H1 (cell line): Measurements from ENCODE around the gene DPYD. TPM values are rescaled to one million over a fixed set of nuclear protein-coding genes. Genes with fewer than 3 reads are reported as not detected.

ENCODE experiments used
- CTCF ChIA-PET: fragments of 300-600 bp; sonication (Branson Sonifier 250); formaldehyde crosslinking; loops from one replicate; lab custom pipeline; 2021; ENCODE audit not compliant: partially characterized antibody; lab: Charles Lee
- POLR2A ChIA-PET: fragments of 300-600 bp; sonication (Branson Sonifier 250); formaldehyde crosslinking; loops from one replicate; lab custom pipeline; 2021; ENCODE audit warnings: inconsistent platforms; ENCODE audit not compliant: partially characterized antibody; lab: Charles Lee
- DNase-seq, 2 experiments: peaks; one replicate each; pipeline versions ENCODE4 v3.0.0 to v3.0.0-alpha.2; 2010 to 2022; ENCODE audit warnings: low spot score in 2 of 2, low read depth in 1 of 2, mixed read lengths in 1 of 2
- FAIRE-seq: peaks from 2 replicates; lab custom pipeline; 2011; peaks lifted over from hg19 to GRCh38; lab: Jason Lieb, UNC
- H2AFZ ChIP-seq: 2 replicates; pipeline ENCODE4 v1.8.1; 2012; ENCODE audit warnings: low read length, inconsistent platforms
- H2AK5ac ChIP-seq: 2 replicates; pipeline ENCODE4 v1.6.1; 2013; ENCODE audit warnings: low read depth, low read length
- H2BK120ac ChIP-seq: replicated peaks from 2 replicates; pipeline ENCODE3; 2013; ENCODE audit warnings: low read depth, low read length, inconsistent platforms
- H2BK12ac ChIP-seq: 2 replicates; pipeline ENCODE4 v1.6.1; 2013; ENCODE audit warnings: low read depth, low read length
- H2BK15ac ChIP-seq: 2 replicates; pipeline ENCODE4 v1.6.1; 2013; ENCODE audit warnings: low read length
- H2BK20ac ChIP-seq: 2 replicates; pipeline ENCODE4 v1.6.1; 2013; ENCODE audit warnings: low read length
- H2BK5ac ChIP-seq: 2 replicates; pipeline ENCODE4 v1.6.1; 2013; ENCODE audit warnings: low read depth, low read length
- H3K14ac ChIP-seq: 2 replicates; pipeline ENCODE4 v1.6.1; 2013; ENCODE audit warnings: inconsistent platforms; ENCODE audit not compliant: insufficient read length
- H3K18ac ChIP-seq: 2 replicates; pipeline ENCODE4 v1.6.1; 2013; ENCODE audit warnings: low read length; ENCODE audit errors: extremely low read depth
- H3K23ac ChIP-seq: 2 replicates; pipeline ENCODE4 v1.6.1; 2013; ENCODE audit warnings: inconsistent platforms; ENCODE audit not compliant: insufficient read length
- H3K23me2 ChIP-seq: 2 replicates; pipeline ENCODE4 v1.6.1; 2013; ENCODE audit warnings: low read depth, low read length
- H3K27ac ChIP-seq: 2 replicates; pipeline ENCODE4 v1.6.1; 2011; ENCODE audit warnings: low read depth, low read length, inconsistent platforms
- H3K27me3 ChIP-seq, 4 experiments: replicated peaks in 1 of 4; 1 replicate in 1 of 4; 2 replicates in 3 of 4; pipeline versions ENCODE4 v1.6.1 to v1.8.1; 2011 to 2013; ENCODE audit warnings: low read length in 3 of 4, mild to moderate bottlenecking in 3 of 4, inconsistent platforms in 2 of 4, mixed read lengths in 2 of 4, moderate library complexity in 1 of 4; ENCODE audit not compliant: control insufficient read depth in 3 of 4, insufficient read depth in 3 of 4; ENCODE audit errors: extremely low read depth in 1 of 4
- H3K36me3 ChIP-seq, 4 experiments: 2 replicates each; pipeline versions ENCODE4 v1.6.1 to v1.8.1; 2011 to 2013; ENCODE audit warnings: mild to moderate bottlenecking in 4 of 4, low read length in 3 of 4, moderate library complexity in 2 of 4, control low read depth in 1 of 4, inconsistent platforms in 1 of 4; ENCODE audit not compliant: insufficient read depth in 4 of 4, control insufficient read depth in 2 of 4
- H3K4ac ChIP-seq: replicated peaks from 2 replicates; pipeline ENCODE3; 2013; ENCODE audit warnings: low read length, low read depth, mixed read lengths, inconsistent platforms; ENCODE audit not compliant: insufficient read length
- H3K4me1 ChIP-seq, 4 experiments: replicated peaks in 1 of 4; 1 replicate in 1 of 4; 2 replicates in 3 of 4; pipeline versions ENCODE4 v1.6.1 to v1.8.1; 2011 to 2013; ENCODE audit warnings: low read length in 3 of 4, inconsistent platforms in 2 of 4, mixed read lengths in 1 of 4; ENCODE audit not compliant: insufficient read depth in 4 of 4, control insufficient read depth in 3 of 4
- H3K4me2 ChIP-seq, 2 experiments: 2 replicates each; pipeline versions ENCODE4 v1.6.1 to v1.8.1; 2011 to 2013; ENCODE audit warnings: low read depth in 2 of 2, low read length in 2 of 2, control low read depth in 1 of 2, inconsistent platforms in 1 of 2, mild to moderate bottlenecking in 1 of 2; ENCODE audit not compliant: insufficient read depth in 1 of 2
- H3K4me3 ChIP-seq, 4 experiments: fragments of 200-600, 300-600 bp in 1 of 4; sonication (generic), shearing (Covaris generic), sonication (Bioruptor Twin) in 1 of 4; 2 replicates each; pipeline versions ENCODE4 v1.5.1 to v1.8.1; 2011 to 2016; ENCODE audit warnings: low read length in 4 of 4, low read depth in 3 of 4, control low read depth in 2 of 4, inconsistent platforms in 2 of 4, mild to moderate bottlenecking in 2 of 4, mixed read lengths in 1 of 4, moderate library complexity in 1 of 4; ENCODE audit not compliant: insufficient read depth in 2 of 4; ENCODE audit errors: extremely low read depth in 1 of 4
- H3K56ac ChIP-seq: replicated peaks from 2 replicates; pipeline ENCODE3; 2013; ENCODE audit warnings: low read depth, mild to moderate bottlenecking, mixed read lengths, low read length, inconsistent platforms; ENCODE audit not compliant: insufficient read length
- H3K79me1 ChIP-seq: 2 replicates; pipeline ENCODE4 v1.6.1; 2013; ENCODE audit warnings: low read depth, low read length, control low read depth
- H3K79me2 ChIP-seq, 2 experiments: 2 replicates each; pipeline versions ENCODE4 v1.6.1 to v1.8.1; 2012 to 2013; ENCODE audit warnings: low read length in 2 of 2, mild to moderate bottlenecking in 2 of 2, inconsistent platforms in 1 of 2; ENCODE audit not compliant: insufficient read depth in 2 of 2, control insufficient read depth in 1 of 2
- H3K9ac ChIP-seq, 4 experiments: replicated peaks in 1 of 4; 1 replicate in 1 of 4; 2 replicates in 3 of 4; pipeline versions ENCODE4 v1.6.1 to v1.8.1; 2011 to 2013; ENCODE audit warnings: low read depth in 3 of 4, low read length in 3 of 4, control low read depth in 2 of 4, mild to moderate bottlenecking in 2 of 4, moderate library complexity in 2 of 4, inconsistent platforms in 1 of 4; ENCODE audit errors: extremely low read depth in 1 of 4
- H3K9me3 ChIP-seq, 2 experiments: 2 replicates each; pipeline versions ENCODE4 v1.6.1 to v1.8.1; 2012 to 2013; ENCODE audit warnings: mild to moderate bottlenecking in 2 of 2, moderate library complexity in 2 of 2, control low read depth in 1 of 2, inconsistent platforms in 1 of 2, low read depth in 1 of 2, low read length in 1 of 2, mixed read lengths in 1 of 2; ENCODE audit not compliant: insufficient read depth in 2 of 2
- H4K20me1 ChIP-seq, 2 experiments: replicated peaks in 1 of 2; 2 replicates each; pipeline versions ENCODE3 to v1.8.1; 2011 to 2013; ENCODE audit warnings: inconsistent platforms in 2 of 2, low read length in 2 of 2, mild to moderate bottlenecking in 1 of 2; ENCODE audit not compliant: insufficient read depth in 2 of 2, control insufficient read depth in 1 of 2
- H4K5ac ChIP-seq: 2 replicates; pipeline ENCODE4 v1.6.1; 2013; ENCODE audit warnings: low read length, low read depth, mixed read lengths, inconsistent platforms; ENCODE audit not compliant: insufficient read length
- H4K8ac ChIP-seq: 2 replicates; pipeline ENCODE4 v1.8.0; 2013; ENCODE audit warnings: mild to moderate bottlenecking, moderate library complexity, low read length, inconsistent platforms; ENCODE audit not compliant: insufficient read depth; ENCODE audit errors: extremely low read depth
- H4K91ac ChIP-seq: replicated peaks from 2 replicates; pipeline ENCODE3; 2013; ENCODE audit warnings: low read length, mixed read lengths, inconsistent platforms; ENCODE audit not compliant: insufficient read length
- BRCA1 ChIP-seq: IDR thresholded peaks from 2 replicates; pipeline ENCODE4 v1.6.1; 2012; ENCODE audit warnings: low read depth, low read length, improper control_type of control experiment
- CREB1 ChIP-seq: IDR thresholded peaks from 2 replicates; pipeline ENCODE4 v1.6.1; 2012; ENCODE audit warnings: inconsistent platforms
- EZH2 ChIP-seq: fragments of 200-600 bp; sonication (generic); IDR thresholded peaks from 2 replicates; pipeline ENCODE4 v1.7.1; 2012; ENCODE audit warnings: low read depth, mild to moderate bottlenecking, moderate library complexity, low read length, inconsistent platforms; ENCODE audit not compliant: severe bottlenecking
- FOSL1 ChIP-seq: IDR thresholded peaks from 2 replicates; pipeline ENCODE4 v1.6.1; 2011; ENCODE audit warnings: mild to moderate bottlenecking, low read depth, low read length, moderate library complexity; ENCODE audit not compliant: insufficient read depth
- GTF2F1 ChIP-seq: IDR thresholded peaks from 2 replicates; pipeline ENCODE4 v1.6.1; 2012; ENCODE audit warnings: low read depth, low read length, improper control_type of control experiment, borderline replicate concordance
- HDAC2 ChIP-seq, 2 experiments: fragments of 300-600 bp in 1 of 2; sonication (generic) in 1 of 2; IDR thresholded peaks; 2 replicates each; pipeline ENCODE4 v1.6.1; 2011 to 2012; ENCODE audit warnings: low read depth in 2 of 2, low read length in 2 of 2, mild to moderate bottlenecking in 2 of 2, moderate library complexity in 2 of 2, borderline replicate concordance in 1 of 2, inconsistent platforms in 1 of 2
- PHF8 ChIP-seq: fragments of 200-600 bp; sonication (generic); conservative IDR thresholded peaks from 2 replicates; pipeline ENCODE4 v1.7.1; 2012; ENCODE audit warnings: low read depth, mild to moderate bottlenecking, inconsistent platforms, low read length, moderate library complexity
- POLR2AphosphoS5 ChIP-seq: IDR thresholded peaks from 2 replicates; pipeline ENCODE4 v1.6.1; 2011; ENCODE audit warnings: low read depth, low read length
- RBBP5 ChIP-seq: IDR thresholded peaks from 2 replicates; pipeline ENCODE4 v1.7.1; 2012; ENCODE audit warnings: low read depth, mild to moderate bottlenecking, inconsistent platforms, low read length, moderate library complexity, borderline replicate concordance
- RFX5 ChIP-seq: IDR thresholded peaks from 2 replicates; pipeline ENCODE4 v1.6.1; 2011; ENCODE audit warnings: low read depth, low read length, improper control_type of control experiment, borderline replicate concordance
- SAP30 ChIP-seq: fragments of 300-600 bp; sonication (generic); IDR thresholded peaks from 2 replicates; pipeline ENCODE4 v1.7.1; 2012; ENCODE audit warnings: low read length, moderate library complexity, mild to moderate bottlenecking, inconsistent platforms; ENCODE audit not compliant: insufficient read depth, insufficient replicate concordance
- SRF ChIP-seq: IDR thresholded peaks from 2 replicates; pipeline ENCODE4 v1.6.1; 2011; ENCODE audit warnings: mild to moderate bottlenecking, low read depth, low read length, moderate library complexity
- WGBS, 2 experiments: shearing (Covaris generic) in 1 of 2; methylation state at CpG; one replicate each; pipeline versions ENCODE4 v1.1.6 to v1.1.7; 2013 to 2015; ENCODE audit warnings: low lambda C conversion rate in 2 of 2, mixed read lengths in 2 of 2, inconsistent platforms in 1 of 2, low coverage in 1 of 2, missing lambda C conversion rate in 1 of 2; ENCODE audit not compliant: insufficient replicate concordance in 2 of 2, insufficient coverage in 1 of 2, insufficient read length in 1 of 2; ENCODE audit errors: extremely low coverage in 1 of 2, missing lambda C conversion rate in 1 of 2; 5-methylcytosine and 5-hydroxymethylcytosine counted together
- polyA plus RNA-seq, 7 experiments: library from polyadenylated mRNA; depleted of rRNA in 3 of 7; stranded (reverse) in 5 of 7; unstranded in 2 of 7; fragments of >200 nt in 5 of 7; fragments of 200-250 nt in 2 of 7; gene quantifications; 1 replicate in 5 of 7; 2 replicates in 1 of 7; 4 replicates in 1 of 7; pipeline versions ENCODE4 v1.2.1 to v1.2.3, GENCODE V29; 2011 to 2013; ENCODE audit warnings: missing spikeins in 2 of 7, mixed read lengths in 2 of 7
- total RNA-seq: library from RNA; stranded (reverse); fragmentation: NEBNext Ultra II Directional; extraction: Animal tissue kit (Norgen Biotek cat#: 25700); gene quantifications from 2 replicates; pipeline ENCODE4 v1.2.1, GENCODE V29; 2021

DPYD gene
- total and polyA plus RNA-seq, 2 of the 8 experiments (the other 6 are each of a cell fraction or from before 2014, with no cell fraction given): 0.29 to 0.73 TPM

DNA sequence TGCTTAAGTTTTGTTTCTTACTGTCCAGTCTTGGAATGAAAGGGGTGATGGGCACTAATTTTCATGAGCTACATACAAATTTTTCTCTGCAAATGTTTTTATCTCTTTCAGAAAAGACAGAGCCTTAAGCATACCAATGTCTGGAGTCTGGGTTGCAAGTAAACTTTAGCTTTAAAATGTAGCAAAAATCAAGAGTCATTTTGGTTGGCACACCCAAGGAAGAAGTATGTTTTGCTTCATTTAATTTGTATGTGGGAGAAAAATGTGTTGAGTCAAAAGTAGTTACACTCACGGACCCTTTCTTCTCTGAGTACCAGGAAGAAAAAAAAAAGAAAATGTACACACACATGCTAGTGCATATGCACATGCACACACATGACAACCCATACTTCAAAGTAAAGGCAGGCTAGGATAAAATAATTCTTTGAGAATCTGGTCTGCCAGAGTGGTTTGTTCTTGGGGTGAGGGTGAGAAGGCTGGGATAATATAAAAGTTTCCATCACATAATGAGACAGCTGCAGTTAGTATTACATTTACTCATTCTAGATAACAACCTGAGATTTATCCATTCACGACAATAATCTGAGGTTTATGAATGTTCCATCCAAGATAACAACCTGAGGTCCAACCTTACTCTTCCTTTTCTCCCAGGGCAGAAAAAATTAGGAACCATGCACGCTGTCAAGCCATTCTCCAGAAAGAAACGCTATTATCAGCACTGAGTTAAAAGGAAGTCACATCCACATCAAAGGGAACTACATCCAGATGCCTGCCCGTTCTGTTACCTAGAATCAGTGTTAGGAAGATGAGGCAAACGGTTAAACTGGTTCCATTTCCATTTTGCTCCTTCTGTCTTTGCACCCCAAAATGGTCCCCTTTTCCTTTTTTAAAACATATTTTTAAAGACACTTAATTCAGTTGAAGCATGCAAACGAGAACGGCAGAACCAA lies 9.3 kb downstream of the DPYD start:
- no peak overlapping the region for H4K5ac ChIP-seq
- H2BK120ac ChIP-seq: no peak overlapping the region
- no peaks in the 10 kb centered on the region for H3K79me2 ChIP-seq
- ChIA-PET POLR2A (interaction anchor here (1.3 kb wide), 1 partner anchor 10 kb away, joined by 3 read pairs; the partner anchor contains the start of gene DPYD), CTCF (no interaction called here)
- H3K14ac ChIP-seq: no peak overlapping the region
- H3K4me1 ChIP-seq: no peaks in the 10 kb centered on the region
- no peak overlapping the region for H2AK5ac ChIP-seq
- FAIRE-seq (no peak), DNase-seq (no peak)
- no peak overlapping the region for H2BK20ac ChIP-seq
- H4K20me1 ChIP-seq: no peaks in the 10 kb centered on the region
- H2BK15ac ChIP-seq: no peak overlapping the region
- H3K18ac ChIP-seq: no peak overlapping the region
- H3K9me3 ChIP-seq: no peaks in the 10 kb centered on the region
- H3K4me2 ChIP-seq: no peak overlapping the region
- no peak overlapping the region for H3K56ac ChIP-seq
- H3K9ac ChIP-seq: no peak overlapping the region
- no peak overlapping the region for H3K27ac ChIP-seq
- peaks cover 0 to 1% (median 0%) of the 10 kb centered on the region in 4 experiments; a peak in 1 of 7 replicates for H3K27me3 ChIP-seq
- no peak overlapping the region for H2BK5ac ChIP-seq
- no peak overlapping the region for H2BK12ac ChIP-seq
- H3K23me2 ChIP-seq: no peaks in the 10 kb centered on the region
- H3K23ac ChIP-seq: no peak overlapping the region
- H3K4me3 ChIP-seq: no peak overlapping the region
- no peaks in the 10 kb centered on the region for H3K79me1 ChIP-seq
- no peak overlapping the region for H2AFZ ChIP-seq
- no peak overlapping the region for H3K4ac ChIP-seq
- no peak overlapping the region for H4K8ac ChIP-seq
- H3K36me3 ChIP-seq: no peaks in the 10 kb centered on the region
- no peak overlapping the region for H4K91ac ChIP-seq
- WGBS, 2 experiments: 90% methylated on average over 8 of the region's 8 CpGs; no CpG with 5 or more reads in 1 of the 2 experiments
- TF ChIP-seq HDAC2 (IDR thresholded peaks at IDR 0.05; ENCODE audit: borderline replicate concordance in 1 of 2, low read depth in 2 of 2, low read length in 2 of 2) (no peak), BRCA1 (no peak), POLR2AphosphoS5 (no peak), CREB1 (no peak), EZH2 (no peak), SAP30 (no peak), RFX5 (no peak), FOSL1 (no peak), RBBP5 (no peak), SRF (no peak), PHF8 (no peak), GTF2F1 (no peak)
